MCF 10A (cell line): ENCODE results near the gene SLC6A19. TPM values are rescaled to one million over a fixed set of nuclear protein-coding genes. Genes with fewer than 3 reads are reported as not detected.

Source experiments
- BruUV-seq: library from RNA; stranded (reverse); fragments of 400-500 nt; replicated peaks from 2 replicates; lab custom pipeline; 2021; lab: Mats Ljungman, UMichigan
- CTCF ChIA-PET: fragments of 300-600 bp; sonication (Branson Sonifier 250); formaldehyde crosslinking; extraction: SDS; loops from one replicate; lab custom pipeline; 2021; ENCODE audit warnings: antibody characterized with exemption, inconsistent platforms; lab: Yijun Ruan, JAX
- POLR2A ChIA-PET: fragments of 300-600, 350-650 bp; sonication (Branson Sonifier 250); formaldehyde crosslinking; extraction: SDS; loops from one replicate; lab custom pipeline; 2020; ENCODE audit warnings: antibody characterized with exemption, inconsistent platforms; lab: Yijun Ruan, JAX
- DNase-seq: peaks from one replicate; pipeline ENCODE4 v3.0.0-alpha.2; 2018; ENCODE audit not compliant: unreplicated experiment
- H3K27ac Mint-ChIP-seq: one replicate; pipeline ENCODE4 v1.8.0; 2022; ENCODE audit warnings: mild to moderate bottlenecking, low read depth, mixed read lengths; ENCODE audit not compliant: unreplicated experiment
- H3K27me3 Mint-ChIP-seq: one replicate; pipeline ENCODE4 v1.8.0; 2022; ENCODE audit warnings: mixed read lengths; ENCODE audit not compliant: insufficient read depth, unreplicated experiment
- H3K36me3 Mint-ChIP-seq: one replicate; pipeline ENCODE4 v1.8.0; 2022; ENCODE audit warnings: mild to moderate bottlenecking, moderate library complexity, mixed read lengths; ENCODE audit not compliant: insufficient read depth, unreplicated experiment
- H3K4me1 Mint-ChIP-seq: one replicate; pipeline ENCODE4 v1.8.0; 2022; ENCODE audit warnings: mixed read lengths; ENCODE audit not compliant: insufficient read depth, unreplicated experiment
- H3K4me3 Mint-ChIP-seq: one replicate; pipeline ENCODE4 v1.8.0; 2022; ENCODE audit warnings: mild to moderate bottlenecking, moderate library complexity, mixed read lengths; ENCODE audit not compliant: unreplicated experiment
- H3K9me3 Mint-ChIP-seq: one replicate; pipeline ENCODE4 v1.8.0; 2022; ENCODE audit warnings: mixed read lengths; ENCODE audit not compliant: unreplicated experiment
- CTCF ChIP-seq: fragments of 200-600 bp; IDR thresholded peaks from one replicate; pipeline ENCODE4 v1.8.0; 2022; ENCODE audit warnings: antibody characterized with exemption, mild to moderate bottlenecking; ENCODE audit not compliant: unreplicated experiment
- intact Hi-C: fragments of 100-400 bp; cut with micrococcal nuclease; formaldehyde crosslinking; loops from 2 replicates; pipeline ENCODE4 v1.14.1; 2022
- total RNA-seq: library from RNA; stranded (reverse); gene quantifications from 2 replicates; pipeline ENCODE4 v1.2.3, GENCODE V29; 2022

The SLC6A19 gene
- total RNA-seq, 1 experiment from 2014 or later: not detected

GRCh38 chr5:1249366-1250280, 48.2 kb downstream of the SLC6A19 start:
- ChIA-PET CTCF (interaction anchor here (0.5 to 0.6 kb wide), 2 partner anchors 51 to 1482 kb away, joined by 3 read pairs; no protein-coding TSS in a partner anchor), POLR2A (interaction anchor here (1.5 kb wide), 1 partner anchor 10 kb away, joined by 3 read pairs; no protein-coding TSS in a partner anchor)
- intact Hi-C loops: no loop called here
- no peak for TF ChIP-seq CTCF
- no TSS peak for BruUV-seq
- H3K27me3 Mint-ChIP-seq: no peaks in the 10 kb centered on the region
- no peak overlapping the region for H3K27ac Mint-ChIP-seq
- no peak overlapping the region for H3K4me3 Mint-ChIP-seq
- no peak for DNase-seq
- H3K9me3 Mint-ChIP-seq: no peaks in the 10 kb centered on the region
- no peaks in the 10 kb centered on the region for H3K36me3 Mint-ChIP-seq
- no peaks in the 10 kb centered on the region for H3K4me1 Mint-ChIP-seq

GRCh38 chr5:1251678-1252580, 50.5 kb downstream of the SLC6A19 start:
- POLR2A ChIA-PET: no interaction called here
- Mint-ChIP-seq H3K4me3 (no peak overlapping the region), H3K4me1 (no peaks in the 10 kb centered on the region), H3K27ac (no peak overlapping the region), H3K27me3 (no peaks in the 10 kb centered on the region), H3K36me3 (no peaks in the 10 kb centered on the region), H3K9me3 (no peaks in the 10 kb centered on the region)
- no TSS peak for BruUV-seq
- TF ChIP-seq CTCF: no peak
- intact Hi-C loops: no loop called here
- CTCF ChIA-PET: interaction anchor here (0.6 to 1.1 kb wide), 2 partner anchors 101 to 393 kb away, joined by 3 read pairs; no protein-coding TSS in a partner anchor
- no peak for DNase-seq

- no peak for DNase-seq
- no TSS peak for BruUV-seq
- intact Hi-C loops: no loop called here
- H3K36me3 Mint-ChIP-seq: no peaks in the 10 kb centered on the region
- CTCF ChIA-PET: no interaction called here
- H3K27ac Mint-ChIP-seq: no peak overlapping the region
- TF ChIP-seq CTCF: no peak
- POLR2A ChIA-PET: no interaction called here
- no peaks in the 10 kb centered on the region for H3K9me3 Mint-ChIP-seq
- no peak overlapping the region for H3K4me3 Mint-ChIP-seq
- H3K4me1 Mint-ChIP-seq: no peaks in the 10 kb centered on the region
- H3K27me3 Mint-ChIP-seq: no peaks in the 10 kb centered on the region
These were observed 51.3 kb downstream of the SLC6A19 start for GRCh38 chr5:1252681-1253080.
